Fibroblast of mammary gland (primary cell): ENCODE data around the gene DOCK10.

Source experiments
- DNase-seq: peaks from one replicate; pipeline ENCODE4 v3.0.0-alpha.2; 2010; ENCODE audit warnings: low read depth
- H3K4me3 ChIP-seq: 2 replicates; pipeline ENCODE4 v1.5.1; 2011; ENCODE audit warnings: low read depth, mild to moderate bottlenecking, low read length, moderate library complexity; ENCODE audit not compliant: control insufficient read depth
- CTCF ChIP-seq: conservative IDR thresholded peaks from 2 replicates; pipeline ENCODE4 v1.5.1; 2011; ENCODE audit warnings: low read depth, low read length, inconsistent platforms; ENCODE audit not compliant: control insufficient read depth, insufficient read depth

DOCK10 gene

GRCh38 chr2:225076125-225076524 is 33.9 kb upstream of the DOCK10 start:
- TF ChIP-seq CTCF, result no peak
- no peak overlapping the region for H3K4me3 ChIP-seq
- peak; percentile 56 for DNase-seq

GRCh38 chr2:225074919-225075681 is 32.8 kb upstream of the DOCK10 start:
- H3K4me3 ChIP-seq, result no peak overlapping the region
- DNase-seq, result no peak
- TF ChIP-seq CTCF, result no peak

GRCh38 chr2:225074366-225074765 is 32.1 kb upstream of the DOCK10 start:
- no peak for TF ChIP-seq CTCF
- no peak overlapping the region for H3K4me3 ChIP-seq
- DNase-seq, result peak; percentile 70

DNA sequence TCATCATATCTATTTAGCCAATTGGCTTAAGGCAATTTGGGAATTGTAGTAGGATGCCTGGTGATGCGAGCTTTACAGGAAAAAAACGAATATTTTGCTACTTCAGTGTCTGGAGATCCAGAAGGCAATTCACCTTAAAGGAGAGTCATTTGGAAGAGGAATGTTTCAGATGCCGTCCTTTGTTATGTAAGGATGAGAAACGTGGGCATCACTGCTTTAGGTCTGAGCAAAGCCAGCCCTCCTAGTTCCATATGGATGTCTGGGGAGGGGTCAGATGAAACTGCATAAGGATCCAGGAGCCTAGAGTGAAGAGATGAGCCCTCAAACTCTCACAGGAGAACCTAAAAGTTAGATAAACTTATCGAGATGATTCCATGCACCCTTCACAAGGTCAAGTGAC is 30.9 kb upstream of the DOCK10 start:
- no peak for DNase-seq
- no peak overlapping the region for H3K4me3 ChIP-seq
- TF ChIP-seq CTCF, result no peak

GRCh38 chr2:225072444-225072843 is 30.2 kb upstream of the DOCK10 start:
- H3K4me3 ChIP-seq, result no peak overlapping the region
- no peak for TF ChIP-seq CTCF
- DNase-seq, result no peak

DNA sequence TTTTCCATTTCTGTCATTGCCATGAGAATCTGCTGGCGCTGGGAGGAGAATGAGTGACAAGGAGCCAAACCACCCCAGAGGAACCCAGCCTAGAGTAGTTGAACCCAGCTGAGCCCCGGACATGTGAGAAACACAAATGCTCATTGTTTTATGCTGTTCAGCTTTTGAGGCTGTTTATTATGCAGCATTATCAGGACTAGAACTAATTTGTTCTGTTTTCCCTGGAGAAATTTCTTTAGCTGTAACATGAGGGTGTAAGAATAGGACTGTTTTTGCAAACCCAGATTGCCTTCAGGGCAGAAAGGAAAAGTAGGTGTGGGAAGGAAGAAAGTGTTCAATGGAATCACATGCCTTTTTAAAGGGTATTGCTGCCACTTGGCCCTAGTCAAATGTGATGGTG is 28.5 kb upstream of the DOCK10 start:
- H3K4me3 ChIP-seq, result no peak overlapping the region
- DNase-seq, result no peak
- TF ChIP-seq CTCF, result no peak

DNA sequence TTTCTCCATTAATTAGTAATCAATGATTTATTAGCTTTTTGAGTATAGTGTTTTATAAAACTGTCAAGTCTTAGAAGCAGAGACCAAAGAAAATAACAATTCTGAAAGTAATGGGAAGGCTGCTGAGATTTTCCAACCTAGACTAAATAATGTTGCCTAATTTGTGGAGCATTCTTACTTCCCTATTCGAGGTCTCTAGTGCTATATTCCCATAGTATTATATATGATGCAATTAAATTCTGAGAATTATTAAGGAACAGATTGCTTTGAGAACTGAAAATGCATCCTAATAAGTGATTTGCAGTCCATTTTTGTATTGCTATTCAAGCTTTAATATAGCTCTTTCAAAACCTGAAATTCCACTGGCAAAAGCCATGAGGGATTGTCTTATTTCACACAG is 27.7 kb upstream of the DOCK10 start:
- H3K4me3 ChIP-seq, result no peak overlapping the region
- DNase-seq, result no peak
- TF ChIP-seq CTCF, result no peak
